Vagina (tissue), 2 donors: ENCODE measurements around the gene PPP1CA.

ENCODE experiments used
- POLR2A ChIP-seq, 2 donors: fragments of 450-650 bp; IDR thresholded peaks; one replicate each; pipeline ENCODE4 v1.6.1; 2017; ENCODE audit warnings: antibody characterized with exemption in 2 of 2, mild to moderate bottlenecking in 2 of 2, moderate library complexity in 2 of 2
- TF ChIP-seq, protein P1 (sequence below), 3 experiments: fragments of 450-650 bp in 2 of 3; fragments of 200-600 bp in 1 of 3; sonication (generic) in 1 of 3; IDR thresholded peaks; one replicate each; pipeline ENCODE4 v1.5.1; 2017 to 2019; ENCODE audit warnings: antibody characterized with exemption in 3 of 3, mild to moderate bottlenecking in 2 of 3, moderate library complexity in 2 of 3

DNA sequence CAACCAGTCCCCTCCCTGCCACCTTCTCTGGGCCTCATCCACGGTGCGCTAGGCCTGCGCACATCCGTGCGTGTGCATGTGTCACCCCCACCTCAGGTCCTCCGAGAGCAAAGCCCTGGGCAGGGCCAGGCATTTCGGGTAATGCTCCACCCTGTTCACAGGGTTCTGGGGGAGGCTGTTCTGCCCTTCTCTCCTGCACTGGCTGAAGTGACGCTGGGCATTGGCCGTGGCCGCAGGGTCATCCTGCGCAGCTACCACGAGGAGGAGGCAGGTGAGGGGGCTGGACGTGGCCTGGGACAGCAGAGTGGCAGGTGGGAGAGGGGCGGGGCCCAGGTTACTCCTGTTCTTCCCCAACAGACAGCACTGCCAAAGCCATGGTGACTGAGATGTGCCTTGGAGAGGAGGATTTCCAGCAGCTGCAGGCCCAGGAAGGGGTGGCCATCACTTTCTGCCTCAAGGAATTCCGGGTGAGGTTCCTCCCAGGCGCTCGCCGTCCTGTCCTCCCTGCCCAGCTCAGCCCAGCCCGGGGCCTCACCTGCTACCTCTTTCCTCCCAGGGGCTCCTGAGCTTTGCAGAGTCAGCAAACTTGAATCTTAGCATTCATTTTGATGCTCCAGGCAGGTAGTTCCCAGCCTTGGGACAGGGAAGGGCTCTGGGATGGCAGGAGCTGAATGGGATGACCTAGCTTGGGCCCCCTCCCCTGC, 6.0 kb downstream of the PPP1CA start:
- TF ChIP-seq, protein P1, sequence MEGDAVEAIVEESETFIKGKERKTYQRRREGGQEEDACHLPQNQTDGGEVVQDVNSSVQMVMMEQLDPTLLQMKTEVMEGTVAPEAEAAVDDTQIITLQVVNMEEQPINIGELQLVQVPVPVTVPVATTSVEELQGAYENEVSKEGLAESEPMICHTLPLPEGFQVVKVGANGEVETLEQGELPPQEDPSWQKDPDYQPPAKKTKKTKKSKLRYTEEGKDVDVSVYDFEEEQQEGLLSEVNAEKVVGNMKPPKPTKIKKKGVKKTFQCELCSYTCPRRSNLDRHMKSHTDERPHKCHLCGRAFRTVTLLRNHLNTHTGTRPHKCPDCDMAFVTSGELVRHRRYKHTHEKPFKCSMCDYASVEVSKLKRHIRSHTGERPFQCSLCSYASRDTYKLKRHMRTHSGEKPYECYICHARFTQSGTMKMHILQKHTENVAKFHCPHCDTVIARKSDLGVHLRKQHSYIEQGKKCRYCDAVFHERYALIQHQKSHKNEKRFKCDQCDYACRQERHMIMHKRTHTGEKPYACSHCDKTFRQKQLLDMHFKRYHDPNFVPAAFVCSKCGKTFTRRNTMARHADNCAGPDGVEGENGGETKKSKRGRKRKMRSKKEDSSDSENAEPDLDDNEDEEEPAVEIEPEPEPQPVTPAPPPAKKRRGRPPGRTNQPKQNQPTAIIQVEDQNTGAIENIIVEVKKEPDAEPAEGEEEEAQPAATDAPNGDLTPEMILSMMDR (IDR thresholded peaks at IDR 0.05), result no peak
- no peak for TF ChIP-seq POLR2A (IDR thresholded peaks at IDR 0.05)
